Astrocyte (in vitro differentiated cells and primary cell): Measurements from ENCODE around the gene WDR1. TPM values are rescaled to one million over a fixed set of nuclear protein-coding genes. Genes with fewer than 3 reads are reported as not detected.

Experiments used
- DNase-seq: peaks from one replicate; pipeline ENCODE4 v3.0.0-alpha.2; 2010; ENCODE audit warnings: low read depth
- FAIRE-seq: peaks from 2 replicates; lab custom pipeline; 2011; peaks lifted over from hg19 to GRCh38; lab: Jason Lieb, UNC
- H2AFZ ChIP-seq: 2 replicates; pipeline ENCODE4 v1.6.0; 2012; ENCODE audit warnings: low read depth, low read length, inconsistent platforms
- H3K27ac ChIP-seq: 2 replicates; pipeline ENCODE4 v1.5.1; 2011; ENCODE audit warnings: low read depth, low read length, inconsistent platforms
- H3K27me3 ChIP-seq: 2 replicates; pipeline ENCODE4 v1.6.0; 2011; ENCODE audit warnings: low read length, inconsistent platforms; ENCODE audit not compliant: insufficient read depth
- H3K36me3 ChIP-seq: 2 replicates; pipeline ENCODE4 v1.5.1; 2011; ENCODE audit warnings: low read length, inconsistent platforms; ENCODE audit not compliant: insufficient read depth
- H3K4me1 ChIP-seq: 2 replicates; pipeline ENCODE4 v1.5.1; 2011; ENCODE audit warnings: low read length, inconsistent platforms; ENCODE audit not compliant: insufficient read depth
- H3K4me2 ChIP-seq: 2 replicates; pipeline ENCODE4 v1.6.0; 2012; ENCODE audit warnings: low read length, inconsistent platforms
- H3K4me3 ChIP-seq: 2 replicates; pipeline ENCODE4 v1.5.1; 2011; ENCODE audit warnings: low read depth, mild to moderate bottlenecking, low read length, inconsistent platforms; ENCODE audit not compliant: insufficient read depth
- H3K79me2 ChIP-seq: 2 replicates; pipeline ENCODE4 v1.6.0; 2012; ENCODE audit warnings: mild to moderate bottlenecking, low read length, inconsistent platforms; ENCODE audit not compliant: insufficient read depth
- H3K9ac ChIP-seq: 2 replicates; pipeline ENCODE4 v1.6.0; 2012; ENCODE audit warnings: mild to moderate bottlenecking, low read length, inconsistent platforms
- H3K9me3 ChIP-seq: 2 replicates; pipeline ENCODE4 v1.5.1; 2012; ENCODE audit warnings: low read depth, mild to moderate bottlenecking, low read length, inconsistent platforms; ENCODE audit not compliant: insufficient read depth
- H4K20me1 ChIP-seq: 2 replicates; pipeline ENCODE4 v1.6.0; 2012; ENCODE audit warnings: low read length, inconsistent platforms; ENCODE audit not compliant: insufficient read depth
- H3K27ac Mint-ChIP-seq: one replicate; pipeline ENCODE4 v1.8.0; 2021; ENCODE audit warnings: mild to moderate bottlenecking, mixed read lengths; ENCODE audit not compliant: unreplicated experiment
- H3K27me3 Mint-ChIP-seq: one replicate; pipeline ENCODE4 v1.8.0; 2021; ENCODE audit warnings: low read depth, mixed read lengths; ENCODE audit not compliant: unreplicated experiment
- H3K36me3 Mint-ChIP-seq: one replicate; pipeline ENCODE4 v1.8.0; 2021; ENCODE audit warnings: low read depth, mixed read lengths; ENCODE audit not compliant: unreplicated experiment
- H3K4me1 Mint-ChIP-seq: one replicate; pipeline ENCODE4 v1.8.0; 2021; ENCODE audit warnings: low read depth, mixed read lengths; ENCODE audit not compliant: unreplicated experiment
- H3K4me3 Mint-ChIP-seq: one replicate; pipeline ENCODE4 v1.8.0; 2021; ENCODE audit warnings: mild to moderate bottlenecking, moderate library complexity, mixed read lengths; ENCODE audit not compliant: unreplicated experiment
- H3K9me3 Mint-ChIP-seq: one replicate; pipeline ENCODE4 v1.8.0; 2021; ENCODE audit warnings: mild to moderate bottlenecking, mixed read lengths; ENCODE audit not compliant: unreplicated experiment
- CTCF ChIP-seq: IDR thresholded peaks from 2 replicates; pipeline ENCODE4 v1.5.1; 2011; ENCODE audit warnings: low read depth, mild to moderate bottlenecking, inconsistent platforms, low read length, moderate library complexity; ENCODE audit not compliant: insufficient read depth
- EZH2 ChIP-seq: IDR thresholded peaks from 2 replicates; pipeline ENCODE4 v1.6.1; 2012; ENCODE audit warnings: mild to moderate bottlenecking, low read length, inconsistent platforms; ENCODE audit not compliant: insufficient read depth
- total RNA-seq: library from RNA; stranded (reverse); gene quantifications from 2 replicates; pipeline ENCODE4 v1.2.1, GENCODE V29; 2021

WDR1 gene
- total RNA-seq, 1 donor from 2014 or later = 620 TPM

DNA sequence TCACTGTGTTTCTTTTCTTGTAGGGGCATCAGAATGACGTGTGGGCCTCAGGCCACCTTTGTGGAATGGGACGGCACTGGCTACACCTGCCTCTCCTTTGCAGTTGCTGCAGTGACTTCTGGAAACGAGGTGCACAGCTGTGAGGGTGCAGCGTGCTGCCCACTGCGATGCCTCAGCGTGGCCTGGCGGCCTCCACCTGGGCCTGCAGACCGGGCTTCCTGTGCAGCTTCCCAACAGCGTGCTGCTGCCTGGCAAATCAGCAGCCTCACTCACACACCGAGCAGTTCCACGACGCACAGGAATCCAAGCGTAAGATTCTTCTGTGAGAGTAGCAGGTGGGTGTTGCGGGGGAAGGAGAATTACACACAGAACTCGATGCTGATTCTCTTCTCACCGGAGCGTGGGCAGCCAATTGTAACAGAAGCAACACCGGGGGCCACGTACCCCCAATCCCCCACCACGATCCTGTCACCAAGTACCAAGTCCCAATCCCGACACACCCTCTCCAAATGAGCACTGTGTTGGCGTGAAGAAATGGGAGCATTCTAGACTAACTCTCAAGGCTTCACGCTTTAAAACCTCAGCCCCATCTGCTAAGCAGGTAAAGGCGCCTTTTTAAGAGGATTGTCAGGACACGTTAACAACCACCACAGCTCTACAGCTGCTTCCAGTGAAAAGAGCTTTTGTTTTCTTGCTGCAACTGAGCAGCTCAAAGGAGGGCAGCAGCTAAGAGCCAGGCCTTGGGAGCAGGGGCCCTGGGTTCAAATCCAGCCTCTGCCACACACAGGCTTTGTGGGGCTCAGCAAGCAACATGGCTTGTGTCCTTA, 16.9 kb downstream of the WDR1 start:
- H3K27ac Mint-ChIP-seq = no peak overlapping the region
- TF ChIP-seq CTCF = no peak
- TF ChIP-seq EZH2 = no peak
- no peak overlapping the region for H3K4me3 ChIP-seq
- peaks cover 55% of the 10 kb centered on the region for H3K36me3 ChIP-seq
- peaks cover 33% of the 10 kb centered on the region for H3K36me3 Mint-ChIP-seq
- H3K27me3 Mint-ChIP-seq = no peaks in the 10 kb centered on the region
- no peak overlapping the region for H3K4me3 Mint-ChIP-seq
- H3K4me1 ChIP-seq = peaks cover 82% of the 10 kb centered on the region
- FAIRE-seq (no peak), DNase-seq (no peak)
- peaks cover 99% of the 10 kb centered on the region for H4K20me1 ChIP-seq
- H3K9ac ChIP-seq = no peak overlapping the region
- H3K79me2 ChIP-seq = peaks cover 92% of the 10 kb centered on the region
- H2AFZ ChIP-seq = no peak overlapping the region
- no peaks in the 10 kb centered on the region for H3K9me3 Mint-ChIP-seq
- peak overlapping the region; percentile 25 for H3K4me2 ChIP-seq
- peak overlapping the region; percentile 38 for H3K27ac ChIP-seq
- no peaks in the 10 kb centered on the region for H3K9me3 ChIP-seq
- H3K4me1 Mint-ChIP-seq = peaks cover 77% of the 10 kb centered on the region
- H3K27me3 ChIP-seq = no peaks in the 10 kb centered on the region

GRCh38 chr4:10098780-10099160, 17.8 kb downstream of the WDR1 start:
- peaks cover 82% of the 10 kb centered on the region for H3K4me1 ChIP-seq
- peak overlapping the region; percentile 54 for H3K4me2 ChIP-seq
- peaks cover 92% of the 10 kb centered on the region for H3K79me2 ChIP-seq
- TF ChIP-seq EZH2 = no peak
- no peak for TF ChIP-seq CTCF
- FAIRE-seq = no peak
- Mint-ChIP-seq H3K36me3 (peaks cover 34% of the 10 kb centered on the region), H3K27ac (peak overlapping the region; percentile 26), H3K4me3 (peak overlapping the region; percentile 29), H3K27me3 (no peaks in the 10 kb centered on the region), H3K4me1 (peaks cover 77% of the 10 kb centered on the region), H3K9me3 (no peaks in the 10 kb centered on the region)
- H3K36me3 ChIP-seq = peaks cover 63% of the 10 kb centered on the region
- peak; percentile 85 for DNase-seq
- peaks cover 99% of the 10 kb centered on the region for H4K20me1 ChIP-seq
- peak overlapping the region; percentile 97 for H3K27ac ChIP-seq
- peak overlapping the region; percentile 46 for H3K9ac ChIP-seq
- H3K9me3 ChIP-seq = no peaks in the 10 kb centered on the region
- H2AFZ ChIP-seq = no peak overlapping the region
- no peaks in the 10 kb centered on the region for H3K27me3 ChIP-seq
- H3K4me3 ChIP-seq = no peak overlapping the region
